OCI-LY3 (cell line): ENCODE data around the gene ATG7.

Experiments
- H2AFZ ChIP-seq: fragments of 200-600, 300-600 bp; shearing (Covaris generic); 2 replicates; pipeline ENCODE4 v1.6.0; 2014; ENCODE audit warnings: antibody characterized with exemption, low read depth, low read length
- H3K27ac ChIP-seq: fragments of 200-600, 300-600 bp; sonication (generic); 2 replicates; pipeline ENCODE4 v1.5.1; 2014; ENCODE audit warnings: mild to moderate bottlenecking, low read length, moderate library complexity, mixed read lengths
- H3K27me3 ChIP-seq: fragments of 200-600, 300-600 bp; sonication (generic); 2 replicates; pipeline ENCODE4 v1.6.1; 2014; ENCODE audit warnings: low read depth, low read length, mixed read lengths
- H3K36me3 ChIP-seq: fragments of 200-600, 300-600 bp; sonication (generic); replicated peaks from 2 replicates; pipeline ENCODE3; 2014; ENCODE audit warnings: low read depth, low read length, mixed read lengths
- H3K4me1 ChIP-seq: fragments of 300-600, 200-600 bp; sonication (generic); 2 replicates; pipeline ENCODE4 v1.6.1; 2014; ENCODE audit warnings: low read length, mixed read lengths
- H3K4me2 ChIP-seq: fragments of 200-600, 300-600 bp; sonication (generic); 2 replicates; pipeline ENCODE4 v1.6.1; 2014; ENCODE audit warnings: low read length, mixed read lengths
- H3K4me3 ChIP-seq: fragments of 300-600, 200-600 bp; sonication (generic); 2 replicates; pipeline ENCODE4 v1.5.1; 2014; ENCODE audit warnings: antibody characterized with exemption, mild to moderate bottlenecking, low read length, moderate library complexity
- H3K79me2 ChIP-seq: fragments of 300-600, 200-600 bp; shearing (Covaris generic); 2 replicates; pipeline ENCODE4 v1.6.1; 2014; ENCODE audit warnings: mild to moderate bottlenecking, low read length, mixed read lengths
- H3K9ac ChIP-seq: fragments of 300-600, 200-600 bp; shearing (Covaris generic); 2 replicates; pipeline ENCODE4 v1.6.0; 2014; ENCODE audit warnings: mild to moderate bottlenecking, low read length, moderate library complexity
- H3K9me3 ChIP-seq: fragments of 200-600, 300-600 bp; shearing (Covaris generic); 2 replicates; pipeline ENCODE4 v1.6.1; 2014; ENCODE audit warnings: low read length, mixed read lengths; ENCODE audit not compliant: insufficient read depth
- H4K20me1 ChIP-seq: fragments of 200-600, 300-600 bp; sonication (generic); 2 replicates; pipeline ENCODE4 v1.6.1; 2016; ENCODE audit warnings: low read length, mixed read lengths; ENCODE audit not compliant: insufficient read depth
- CTCF ChIP-seq: fragments of 200-600, 300-600 bp; sonication (generic); IDR thresholded peaks from 2 replicates; pipeline ENCODE4 v1.5.1; 2014; ENCODE audit warnings: antibody characterized with exemption, low read length, low read depth
- EZH2phosphoT487 ChIP-seq: fragments of 200-600 bp; shearing (Covaris generic); IDR thresholded peaks from 2 replicates; pipeline ENCODE4 v1.6.1; 2018; ENCODE audit warnings: antibody characterized with exemption, mixed run types, low read depth

The ATG7 gene

GRCh38 chr3:11290743-11291680 is 18.8 kb downstream of the ATG7 start:
- Histone ChIP-seq H3K4me1 (peaks cover 30% of the 10 kb centered on the region), H3K79me2 (peaks cover 4% of the 10 kb centered on the region; the same call in 1 of the 2 replicates), H3K9ac (no peak overlapping the region), H3K27ac (no peak overlapping the region), H3K9me3 (no peaks in the 10 kb centered on the region), H3K4me3 (no peak overlapping the region), H4K20me1 (peaks cover 13% of the 10 kb centered on the region; the same call in 1 of the 2 replicates), H3K4me2 (no peak overlapping the region), H3K36me3 (peaks cover 19% of the 10 kb centered on the region), H2AFZ (no peak overlapping the region), H3K27me3 (no peaks in the 10 kb centered on the region)
- TF ChIP-seq EZH2phosphoT487 (no peak), CTCF (no peak)

GRCh38 chr3:11291808-11292207 is 19.6 kb downstream of the ATG7 start:
- Histone ChIP-seq H3K4me2 (no peak overlapping the region), H3K79me2 (peaks cover 4% of the 10 kb centered on the region; the same call in 1 of the 2 replicates), H3K36me3 (peaks cover 19% of the 10 kb centered on the region), H4K20me1 (peaks cover 13% of the 10 kb centered on the region; the same call in 1 of the 2 replicates), H2AFZ (no peak overlapping the region), H3K9me3 (no peaks in the 10 kb centered on the region), H3K27ac (no peak overlapping the region), H3K4me1 (peaks cover 30% of the 10 kb centered on the region), H3K9ac (no peak overlapping the region), H3K27me3 (no peaks in the 10 kb centered on the region), H3K4me3 (no peak overlapping the region)
- TF ChIP-seq EZH2phosphoT487: no peak

- H3K9ac ChIP-seq: no peak overlapping the region
- no peaks in the 10 kb centered on the region for H3K9me3 ChIP-seq
- no peak overlapping the region for H3K27ac ChIP-seq
- TF ChIP-seq EZH2phosphoT487 (no peak), CTCF (no peak)
- no peaks in the 10 kb centered on the region for H3K27me3 ChIP-seq
- H3K36me3 ChIP-seq: peaks cover 11% of the 10 kb centered on the region
- no peak overlapping the region for H3K4me3 ChIP-seq
- no peaks in the 10 kb centered on the region for H3K79me2 ChIP-seq
- no peak overlapping the region for H3K4me2 ChIP-seq
- no peaks in the 10 kb centered on the region for H4K20me1 ChIP-seq
- H2AFZ ChIP-seq: no peak overlapping the region
- H3K4me1 ChIP-seq: no peaks in the 10 kb centered on the region
Observed at GRCh38 chr3:11297126-11297525, 24.9 kb downstream of the ATG7 start.

- Histone ChIP-seq H3K4me3 (no peak overlapping the region), H3K4me2 (no peak overlapping the region), H3K9ac (no peak overlapping the region), H3K4me1 (no peaks in the 10 kb centered on the region), H4K20me1 (no peaks in the 10 kb centered on the region), H2AFZ (no peak overlapping the region), H3K79me2 (no peaks in the 10 kb centered on the region), H3K9me3 (no peaks in the 10 kb centered on the region), H3K36me3 (peaks cover 11% of the 10 kb centered on the region), H3K27ac (no peak overlapping the region), H3K27me3 (no peaks in the 10 kb centered on the region)
- no peak for TF ChIP-seq EZH2phosphoT487
- no peak for TF ChIP-seq CTCF
Observed at GRCh38 chr3:11300970-11301369, 28.8 kb downstream of the ATG7 start.
